NB4 (cell line): ENCODE measurements around the gene P2RX7.

Source experiments
- CTCF ChIP-seq: IDR thresholded peaks from one replicate; pipeline ENCODE4 v1.5.1; 2012; ENCODE audit warnings: low read depth, low read length
- POLR2A ChIP-seq: IDR thresholded peaks from 2 replicates; pipeline ENCODE4 v1.6.1; 2011; ENCODE audit warnings: mild to moderate bottlenecking; ENCODE audit not compliant: insufficient read length; ENCODE audit errors: extremely low read depth

GRCh38 chr12:121218588-121219352, 86.1 kb downstream of the P2RX7 start:
- no peak for TF ChIP-seq CTCF
- no peak for TF ChIP-seq POLR2A
